Pancreas (tissue), 10 donors: Measurements from ENCODE around the gene SLC26A5. TPM values are rescaled to one million over a fixed set of nuclear protein-coding genes. Genes with fewer than 3 reads are reported as not detected.

Source experiments
- ATAC-seq, 4 donors: fragments of 200-7000 bp; cut with Tn5 transposase; one replicate each; pipeline versions ENCODE4 v1.8.0 to v1.9.1; 2020; ENCODE audit warnings: mild to moderate bottlenecking in 4 of 4, moderate library complexity in 4 of 4
- DNase-seq, 6 donors: peaks; one replicate each; pipeline ENCODE4 v3.0.0-alpha.2; 2020
- FAIRE-seq: peaks from 2 replicates; lab custom pipeline; 2012; peaks lifted over from hg19 to GRCh38; lab: Jason Lieb, UNC
- H3K27ac ChIP-seq, 4 donors: fragments of 200-600 bp; sonication (generic); 1 replicate in 3 of 4; 2 replicates in 1 of 4; pipeline versions ENCODE4 v1.5.0 to v1.8.0; 2020
- H3K27me3 ChIP-seq, 4 donors: fragments of 200-600 bp; one replicate each; pipeline ENCODE4 v1.8.0; 2021
- H3K36me3 ChIP-seq, 3 donors: fragments of 200-600 bp; sonication (generic) in 1 of 3; one replicate each; pipeline versions ENCODE4 v1.5.0 to v1.8.0; 2020 to 2021
- H3K4me1 ChIP-seq, 3 donors: fragments of 200-600 bp; one replicate each; pipeline ENCODE4 v1.8.0; 2021
- H3K4me3 ChIP-seq, 4 donors: fragments of 200-600 bp; sonication (generic) in 2 of 4; one replicate each; pipeline versions ENCODE4 v1.5.0 to v1.8.0; 2020 to 2021
- H3K9me3 ChIP-seq, 4 donors: fragments of 200-600 bp; one replicate each; pipeline ENCODE4 v1.8.0; 2021
- CTCF ChIP-seq, 4 donors: fragments of 200-600 bp; sonication (generic) in 3 of 4; IDR thresholded peaks; one replicate each; pipeline versions ENCODE4 v1.5.0 to v1.8.0; 2021; ENCODE audit warnings: antibody characterized with exemption in 4 of 4
- WGBS, 2 donors: extraction: QIAGEN DNeasy Blood & Tissue Kit; methylation state at CpG; one replicate each; pipeline ENCODE4 v1.1.7; 2013; 5-methylcytosine and 5-hydroxymethylcytosine counted together
- intact Hi-C, 3 donors: fragments of 100-400 bp; cut with DNase I; formaldehyde crosslinking; loops; one replicate each; pipeline versions ENCODE4 v1.11.1 to v1.14.2; 2022
- polyA plus RNA-seq, 2 donors: library from polyadenylated mRNA; stranded (reverse); fragments of 200-250 nt; gene quantifications; one replicate each; pipeline ENCODE4 v1.2.3, GENCODE V29; 2013
- total RNA-seq, 6 donors: library from RNA; stranded (reverse); fragmentation: NEBNext Ultra II Directional in 4 of 6; extraction: Animal tissue kit (Norgen Biotek cat#: 25700) in 4 of 6; gene quantifications; one replicate each; pipeline versions ENCODE4 v1.2.1 to v1.2.4, GENCODE V29; 2021 to 2023
- donor health status: healthy with polysubstance abuse.
- donor health status: DM: no; HTN: no; CAD: no; lungs with moderate emphysema.
- donor health status: DM: no; HTN: no; CAD: no.
- donor health status: control.
- donor health status: control.
- donor health status: Bipolar disorder and iron deficiency.
- donor health status: DM: yes; HTN: yes; CAD: no.
- donor health status: DM: no; HTN: no; CAD: no.
- donor health status: DM: no; HTN: no; CAD: no.
- donor health status: DM: yes; HTN: yes; CAD: no.

Gene SLC26A5
- total and polyA plus RNA-seq, 8 donors = 0.09 to 0.34 (median 0.19) TPM; not detected in 3

GRCh38 chr7:103469095-103469948, 23.3 kb upstream of the SLC26A5 start:
- no peak for ATAC-seq
- Histone ChIP-seq H3K27me3 (peaks cover 0 to 5% (median 0%) of the 10 kb centered on the region in 4 donors), H3K9me3 (no peaks in the 10 kb centered on the region), H3K36me3 (no peaks in the 10 kb centered on the region), H3K4me1 (no peaks in the 10 kb centered on the region), H3K27ac (no peak overlapping the region), H3K4me3 (no peak overlapping the region)
- no peak for TF ChIP-seq CTCF (IDR thresholded peaks at IDR 0.05)
- WGBS, 2 donors = 79% methylated on average over 4 of the region's 4 CpGs
- intact Hi-C loops = no loop called here
- DNase-seq = no peak
- no peak for FAIRE-seq

GRCh38 chr7:103466814-103467213, 20.8 kb upstream of the SLC26A5 start:
- Histone ChIP-seq H3K27me3 (peaks cover 0 to 5% (median 0%) of the 10 kb centered on the region in 4 donors), H3K4me3 (no peak overlapping the region), H3K36me3 (no peaks in the 10 kb centered on the region), H3K9me3 (no peaks in the 10 kb centered on the region), H3K4me1 (no peaks in the 10 kb centered on the region), H3K27ac (no peak overlapping the region)
- FAIRE-seq (no peak), ATAC-seq (no peak), DNase-seq (no peak)
- no peak for TF ChIP-seq CTCF (IDR thresholded peaks at IDR 0.05)
- intact Hi-C loops = no loop called here
- WGBS, 2 donors = 45 to 54% methylated on average over 3 of the region's 3 CpGs

- Histone ChIP-seq H3K4me3 (no peak overlapping the region), H3K9me3 (no peaks in the 10 kb centered on the region), H3K4me1 (no peaks in the 10 kb centered on the region), H3K27me3 (no peaks in the 10 kb centered on the region), H3K36me3 (no peaks in the 10 kb centered on the region), H3K27ac (no peak overlapping the region)
- DNase-seq (no peak), ATAC-seq (no peak), FAIRE-seq (no peak)
- WGBS, 2 donors = 63 to 67% methylated on average over 7 of the region's 7 CpGs
- intact Hi-C loops = no loop called here
- TF ChIP-seq CTCF (IDR thresholded peaks at IDR 0.05) = no peak
These were observed 16.4 kb upstream of the SLC26A5 start for GRCh38 chr7:103462358-103462757.

- Histone ChIP-seq H3K4me1 (peaks cover 0 to 6% (median 4%) of the 10 kb centered on the region in 3 donors), H3K9me3 (no peaks in the 10 kb centered on the region), H3K27me3 (peaks cover 0 to 9% (median 3%) of the 10 kb centered on the region in 4 donors), H3K36me3 (no peaks in the 10 kb centered on the region), H3K27ac (no peak overlapping the region), H3K4me3 (no peak overlapping the region)
- DNase-seq = peak in 4 of 6 donors; percentile 17 to 49 (median 24)
- TF ChIP-seq CTCF (IDR thresholded peaks at IDR 0.05) = peak; percentile 22 to 44 (median 32)
- FAIRE-seq = no peak
- ATAC-seq = peak; percentile 70 to 87 (median 83)
- intact Hi-C loops = no loop called here
- 9 to 10% methylated on average over 17 of the region's 17 CpGs for WGBS, 2 donors
These were observed 1.3 kb upstream of the SLC26A5 start for GRCh38 chr7:103447073-103447960.
